HepG2 (cell line): Measurements from ENCODE around the gene HYAL2. TPM values are rescaled to one million over a fixed set of nuclear protein-coding genes. Genes with fewer than 3 reads are reported as not detected.
A peak's percentile ranks its signal among the peaks of the same experiment; 100 is the strongest.

ENCODE experiments used
- CEBPG ChIP-seq: IDR thresholded peaks from 2 replicates; pipeline ENCODE4 v1.6.1; 2016
- CREM ChIP-seq, 2 experiments: sonication (generic) in 1 of 2; formaldehyde crosslinking in 1 of 2; IDR thresholded peaks; 2 replicates each; pipeline versions ENCODE4 v1.4.0 to v1.6.1; 2016 to 2020; ENCODE audit warnings: antibody characterized with exemption in 1 of 2, mild to moderate bottlenecking in 1 of 2, missing genetic modification reagents in 1 of 2
- EP300 ChIP-seq, 3 experiments: sonication (generic) in 1 of 3; formaldehyde crosslinking in 1 of 3; IDR thresholded peaks; 2 replicates each; pipeline versions ENCODE4 v1.5.1 to v1.6.1; 2011 to 2020; ENCODE audit warnings: low read depth in 2 of 3, low read length in 2 of 3, borderline replicate concordance in 1 of 3, improper control_type of control experiment in 1 of 3, mild to moderate bottlenecking in 1 of 3, missing genetic modification reagents in 1 of 3, moderate library complexity in 1 of 3
- HDAC6 ChIP-seq: fragments of 200-600 bp; sonication (generic); IDR thresholded peaks from 2 replicates; pipeline ENCODE4 v1.7.0; 2017; ENCODE audit warnings: mild to moderate bottlenecking, antibody characterized with exemption, low read length, low read depth
- KDM6A ChIP-seq: IDR thresholded peaks from 2 replicates; pipeline ENCODE4 v1.6.1; 2016; ENCODE audit warnings: low read depth
- NCOA1 ChIP-seq: sonication (generic); formaldehyde crosslinking; IDR thresholded peaks from 2 replicates; pipeline ENCODE4 v1.9.0; 2021; ENCODE audit warnings: missing genetic modification reagents
- NFIB ChIP-seq: sonication (generic); formaldehyde crosslinking; IDR thresholded peaks from 2 replicates; pipeline ENCODE4 v1.9.0; 2021; ENCODE audit warnings: missing genetic modification reagents, mild to moderate bottlenecking, borderline replicate concordance
- NONO ChIP-seq, 2 experiments: fragments of 450-650 bp in 1 of 2; sonication (generic) in 1 of 2; formaldehyde crosslinking in 1 of 2; IDR thresholded peaks in 1 of 2; conservative IDR thresholded peaks in 1 of 2; 2 replicates each; pipeline versions ENCODE4 v1.6.1 to v1.8.0; 2017 to 2022; ENCODE audit warnings: mild to moderate bottlenecking in 1 of 2, missing genetic modification reagents in 1 of 2, moderate library complexity in 1 of 2
- RNF2 ChIP-seq: fragments of 450-650 bp; conservative IDR thresholded peaks from 2 replicates; pipeline ENCODE4 v1.6.1; 2016; ENCODE audit warnings: low read depth
- RXRA ChIP-seq: sonication (generic); formaldehyde crosslinking; IDR thresholded peaks from 2 replicates; pipeline ENCODE4 v1.5.1; 2020; ENCODE audit warnings: missing genetic modification reagents
- SMARCE1 ChIP-seq: fragments of 450-650 bp; IDR thresholded peaks from 2 replicates; pipeline ENCODE4 v1.6.1; 2017; ENCODE audit warnings: borderline replicate concordance
- ZNF562 ChIP-seq: sonication (generic); formaldehyde crosslinking; IDR thresholded peaks from 2 replicates; pipeline ENCODE4 v1.8.0; 2022; ENCODE audit warnings: missing genetic modification reagents, borderline replicate concordance
- polyA plus RNA-seq, 8 experiments: library from polyadenylated mRNA; depleted of rRNA in 3 of 8; stranded (reverse) in 7 of 8; unstranded in 1 of 8; fragments of >200 nt; fragmentation: Illumina TruSeq in 4 of 8; extraction: Trizol in 4 of 8; gene quantifications; 2 replicates each; pipeline versions ENCODE4 v1.2.1 to v1.2.3, GENCODE V29; 2011 to 2016; ENCODE audit warnings: low read depth in 4 of 8, missing spikeins in 1 of 8, mixed read lengths in 1 of 8; ENCODE audit not compliant: insufficient read depth in 1 of 8
- total RNA-seq, 5 experiments: library from RNA; depleted of rRNA; stranded (reverse); fragments of >200 nt; fragmentation: Illumina TruSeq; extraction: Trizol; gene quantifications; 2 replicates each; pipeline ENCODE4 v1.2.3, GENCODE V29; 2016; ENCODE audit warnings: low read depth in 1 of 5
- TF ChIP-seq, protein P1 (sequence below): sonication (generic); formaldehyde crosslinking; IDR thresholded peaks from 2 replicates; pipeline ENCODE4 v1.5.1; 2020; ENCODE audit warnings: mild to moderate bottlenecking, missing genetic modification reagents
- TF ChIP-seq, protein P2 (sequence below): sonication (generic); formaldehyde crosslinking; IDR thresholded peaks from 2 replicates; pipeline ENCODE4 v1.5.0; 2020; ENCODE audit warnings: missing genetic modification reagents
- TF ChIP-seq, protein P3 (sequence below): IDR thresholded peaks from 2 replicates; pipeline ENCODE4 v1.6.1; 2016
- TF ChIP-seq, protein P4 (sequence below): sonication (generic); formaldehyde crosslinking; IDR thresholded peaks from 2 replicates; pipeline ENCODE4 v1.4.0; 2020; ENCODE audit warnings: missing genetic modification reagents

Gene HYAL2
- total and polyA plus RNA-seq, 2 of the 13 experiments (the other 11 are each of a cell fraction or from before 2014, with no cell fraction given): 76.2 to 102 TPM

DNA sequence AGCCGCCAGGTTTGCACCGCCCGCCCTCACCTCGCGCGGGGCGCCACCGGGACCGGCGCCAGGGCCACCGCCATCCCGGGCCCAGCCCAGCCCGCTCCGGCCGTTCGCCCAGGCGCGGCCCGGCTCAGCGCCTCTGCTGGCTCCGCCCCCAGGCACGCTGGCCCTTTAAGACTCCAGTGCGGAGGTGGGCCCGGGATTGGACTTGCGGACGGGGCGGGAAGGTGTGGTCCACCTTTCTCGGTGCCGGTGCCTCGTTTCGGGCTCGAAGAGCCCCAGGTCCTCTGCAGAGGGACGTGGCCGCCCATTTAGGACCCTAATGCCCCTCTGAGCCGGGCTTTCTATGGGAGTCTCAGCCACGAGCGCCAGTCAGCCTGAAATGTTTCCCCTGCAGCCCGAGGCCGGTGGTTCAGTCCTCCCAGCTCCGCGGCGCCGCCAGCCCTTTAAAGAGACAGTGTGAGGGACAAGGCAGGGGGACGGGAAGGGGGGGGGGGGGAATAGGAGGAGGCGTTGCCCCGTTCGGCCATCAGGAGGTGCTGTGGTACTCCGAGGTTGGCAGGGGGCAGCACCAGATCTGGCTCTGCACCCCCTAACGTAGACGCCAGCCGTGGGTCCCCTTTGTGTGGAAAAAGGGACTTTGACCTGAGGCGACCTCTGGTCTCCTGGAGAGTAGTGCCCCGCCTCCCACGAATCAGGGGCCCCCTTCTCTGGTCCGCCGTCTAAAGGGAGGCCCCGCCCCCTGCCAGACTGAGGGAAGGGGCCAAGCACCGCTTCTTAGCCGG is 1.0 kb downstream of the HYAL2 start (continued):
- TF ChIP-seq NCOA1 (CRISPR knock-in tag) (no peak), HDAC6 (no peak), RNF2 (peak; percentile 63; the same call in 1 of the 2 replicates), CEBPG (CRISPR knock-in tag) (no peak), RXRA (CRISPR knock-in tag) (peak; percentile 84), CREM (IDR thresholded peaks at IDR 0.05) (peak; percentile 48; the same call in 1 of the 2 replicates), CREM (CRISPR knock-in tag; IDR thresholded peaks at IDR 0.05) (no peak), KDM6A (peak; percentile 71; the same call in 1 of the 2 replicates), SMARCE1 (no peak), EP300 (IDR thresholded peaks at IDR 0.05; ENCODE audit: low read depth in 2 of 2, low read length in 2 of 2) (peak in 1 of 2 experiments; percentile 64; a peak in 1 of 4 replicates), EP300 (CRISPR knock-in tag; IDR thresholded peaks at IDR 0.05; ENCODE audit: borderline replicate concordance) (no peak), NONO (IDR thresholded peaks at IDR 0.05) (peak; percentile 82; the same call in 1 of the 2 replicates), NONO (CRISPR knock-in tag; conservative IDR thresholded peaks at IDR 0.05) (peak; percentile 46), ZNF562 (CRISPR knock-in tag) (no peak), NFIB (CRISPR knock-in tag) (no peak)
- TF ChIP-seq, protein P1, sequence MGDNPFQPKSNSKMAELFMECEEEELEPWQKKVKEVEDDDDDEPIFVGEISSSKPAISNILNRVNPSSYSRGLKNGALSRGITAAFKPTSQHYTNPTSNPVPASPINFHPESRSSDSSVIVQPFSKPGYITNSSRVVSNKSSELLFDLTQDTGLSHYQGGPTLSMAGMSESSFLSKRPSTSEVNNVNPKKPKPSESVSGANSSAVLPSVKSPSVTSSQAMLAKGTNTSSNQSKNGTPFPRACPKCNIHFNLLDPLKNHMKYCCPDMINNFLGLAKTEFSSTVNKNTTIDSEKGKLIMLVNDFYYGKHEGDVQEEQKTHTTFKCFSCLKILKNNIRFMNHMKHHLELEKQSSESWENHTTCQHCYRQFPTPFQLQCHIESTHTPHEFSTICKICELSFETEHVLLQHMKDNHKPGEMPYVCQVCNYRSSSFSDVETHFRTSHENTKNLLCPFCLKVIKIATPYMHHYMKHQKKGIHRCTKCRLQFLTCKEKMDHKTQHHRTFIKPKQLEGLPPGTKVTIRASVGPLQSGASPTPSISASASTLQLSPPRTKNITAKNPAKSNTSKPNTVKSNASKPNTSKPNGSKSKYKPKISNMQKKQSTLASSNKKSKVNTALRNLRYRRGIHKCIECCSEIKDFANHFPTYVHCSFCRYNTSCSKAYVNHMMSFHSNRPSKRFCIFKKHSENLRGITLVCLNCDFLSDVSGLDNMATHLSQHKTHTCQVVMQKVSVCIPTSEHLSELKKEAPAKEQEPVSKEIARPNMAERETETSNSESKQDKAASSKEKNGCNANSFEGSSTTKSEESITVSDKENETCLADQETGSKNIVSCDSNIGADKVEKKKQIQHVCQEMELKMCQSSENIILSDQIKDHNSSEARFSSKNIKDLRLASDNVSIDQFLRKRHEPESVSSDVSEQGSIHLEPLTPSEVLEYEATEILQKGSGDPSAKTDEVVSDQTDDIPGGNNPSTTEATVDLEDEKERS (CRISPR knock-in tag): 0 out of 2 replicates have a peak, but pooled peaks have one; percentile 72
- TF ChIP-seq, protein P2, sequence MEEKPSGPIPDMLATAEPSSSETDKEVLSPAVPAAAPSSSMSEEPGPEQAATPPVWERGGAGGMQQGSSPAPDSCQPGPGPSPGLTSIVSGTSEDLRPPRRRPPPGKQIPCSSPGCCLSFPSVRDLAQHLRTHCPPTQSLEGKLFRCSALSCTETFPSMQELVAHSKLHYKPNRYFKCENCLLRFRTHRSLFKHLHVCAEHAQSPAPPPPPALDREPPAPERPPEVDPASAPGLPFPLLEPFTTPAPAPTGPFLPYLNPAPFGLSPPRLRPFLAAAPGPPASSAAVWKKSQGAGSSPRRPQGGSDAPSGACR (CRISPR knock-in tag): no peak
- TF ChIP-seq, protein P3, sequence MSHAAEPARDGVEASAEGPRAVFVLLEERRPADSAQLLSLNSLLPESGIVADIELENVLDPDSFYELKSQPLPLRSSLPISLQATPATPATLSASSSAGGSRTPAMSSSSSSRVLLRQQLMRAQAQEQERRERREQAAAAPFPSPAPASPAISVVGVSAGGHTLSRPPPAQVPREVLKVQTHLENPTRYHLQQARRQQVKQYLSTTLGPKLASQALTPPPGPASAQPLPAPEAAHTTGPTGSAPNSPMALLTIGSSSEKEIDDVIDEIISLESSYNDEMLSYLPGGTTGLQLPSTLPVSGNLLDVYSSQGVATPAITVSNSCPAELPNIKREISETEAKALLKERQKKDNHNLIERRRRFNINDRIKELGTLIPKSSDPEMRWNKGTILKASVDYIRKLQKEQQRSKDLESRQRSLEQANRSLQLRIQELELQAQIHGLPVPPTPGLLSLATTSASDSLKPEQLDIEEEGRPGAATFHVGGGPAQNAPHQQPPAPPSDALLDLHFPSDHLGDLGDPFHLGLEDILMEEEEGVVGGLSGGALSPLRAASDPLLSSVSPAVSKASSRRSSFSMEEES: no peak
- TF ChIP-seq, protein P4, sequence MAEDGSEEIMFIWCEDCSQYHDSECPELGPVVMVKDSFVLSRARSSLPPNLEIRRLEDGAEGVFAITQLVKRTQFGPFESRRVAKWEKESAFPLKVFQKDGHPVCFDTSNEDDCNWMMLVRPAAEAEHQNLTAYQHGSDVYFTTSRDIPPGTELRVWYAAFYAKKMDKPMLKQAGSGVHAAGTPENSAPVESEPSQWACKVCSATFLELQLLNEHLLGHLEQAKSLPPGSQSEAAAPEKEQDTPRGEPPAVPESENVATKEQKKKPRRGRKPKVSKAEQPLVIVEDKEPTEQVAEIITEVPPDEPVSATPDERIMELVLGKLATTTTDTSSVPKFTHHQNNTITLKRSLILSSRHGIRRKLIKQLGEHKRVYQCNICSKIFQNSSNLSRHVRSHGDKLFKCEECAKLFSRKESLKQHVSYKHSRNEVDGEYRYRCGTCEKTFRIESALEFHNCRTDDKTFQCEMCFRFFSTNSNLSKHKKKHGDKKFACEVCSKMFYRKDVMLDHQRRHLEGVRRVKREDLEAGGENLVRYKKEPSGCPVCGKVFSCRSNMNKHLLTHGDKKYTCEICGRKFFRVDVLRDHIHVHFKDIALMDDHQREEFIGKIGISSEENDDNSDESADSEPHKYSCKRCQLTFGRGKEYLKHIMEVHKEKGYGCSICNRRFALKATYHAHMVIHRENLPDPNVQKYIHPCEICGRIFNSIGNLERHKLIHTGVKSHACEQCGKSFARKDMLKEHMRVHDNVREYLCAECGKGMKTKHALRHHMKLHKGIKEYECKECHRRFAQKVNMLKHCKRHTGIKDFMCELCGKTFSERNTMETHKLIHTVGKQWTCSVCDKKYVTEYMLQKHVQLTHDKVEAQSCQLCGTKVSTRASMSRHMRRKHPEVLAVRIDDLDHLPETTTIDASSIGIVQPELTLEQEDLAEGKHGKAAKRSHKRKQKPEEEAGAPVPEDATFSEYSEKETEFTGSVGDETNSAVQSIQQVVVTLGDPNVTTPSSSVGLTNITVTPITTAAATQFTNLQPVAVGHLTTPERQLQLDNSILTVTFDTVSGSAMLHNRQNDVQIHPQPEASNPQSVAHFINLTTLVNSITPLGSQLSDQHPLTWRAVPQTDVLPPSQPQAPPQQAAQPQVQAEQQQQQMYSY (CRISPR knock-in tag): peak; percentile 25; the same call in 1 of the 2 replicates
